ENCODE measurements around the gene CWH43.
"Not testable (repeated sequence)": the region's sequence is repeated elsewhere in the genome, so short reads cannot be mapped to it uniquely, and the experiment has no call there.

The CWH43 gene

DNA sequence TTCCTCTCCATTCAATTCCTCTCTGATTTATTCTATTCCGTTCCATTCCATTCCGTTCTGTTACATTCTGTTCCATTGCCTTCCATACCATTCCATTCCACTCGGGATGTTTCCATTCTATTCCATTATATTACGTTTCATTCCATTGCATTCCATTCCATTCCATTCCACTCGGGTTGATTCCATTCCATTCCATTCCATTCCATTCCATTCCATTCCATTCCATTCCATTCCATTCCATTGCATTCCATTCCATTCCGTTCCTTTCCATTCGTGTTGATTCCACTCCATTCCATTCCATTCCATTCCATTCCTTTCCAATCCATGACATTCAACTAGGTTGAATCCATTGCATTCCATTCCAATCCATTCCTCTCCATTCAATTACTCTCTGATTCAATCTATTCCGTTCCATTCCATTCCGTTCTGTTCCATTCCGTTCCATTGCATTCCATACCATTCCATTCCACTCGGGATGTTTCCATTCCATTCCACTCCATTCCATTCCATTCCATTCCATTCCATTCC lies 106.6 kb downstream of the CWH43 start:
- H3K4me3 ChIP-seq; H3K4me1 ChIP-seq; H3K9me3 ChIP-seq; H3K27me3 ChIP-seq (ENCODE audit: low read depth); in situ Hi-C loops (cut with MboI; ENCODE audit: low sequenced_read_pairs); H3K36me3 ChIP-seq (replicated peaks): not testable (repeated sequence)
- peak in 1 of 2 experiments; percentile 33 for DNase-seq (ENCODE audit: low spot score in 2 of 2)

DNA sequence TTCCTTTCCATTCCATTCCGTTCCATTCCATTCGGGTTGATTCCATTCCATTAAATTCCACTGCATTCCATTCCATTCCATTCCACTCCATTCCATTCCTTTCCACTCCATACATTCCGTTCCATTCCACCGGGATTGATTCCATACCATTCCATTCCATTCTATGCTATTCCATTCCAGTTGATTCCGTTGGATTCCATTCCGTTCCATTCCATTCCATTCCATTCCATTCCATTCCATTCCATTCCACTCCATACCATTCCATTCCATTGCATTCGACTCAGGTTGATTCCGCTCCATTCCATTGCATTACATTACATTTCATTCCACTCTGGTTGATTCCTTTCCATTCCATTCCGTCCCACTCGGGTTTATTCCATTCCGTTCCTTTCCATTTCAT lies 110.1 kb downstream of the CWH43 start:
- H3K4me3 ChIP-seq; H3K27me3 ChIP-seq (ENCODE audit: low read depth); DNase-seq (ENCODE audit: low spot score in 2 of 2); H3K9me3 ChIP-seq; H3K4me1 ChIP-seq; in situ Hi-C loops (cut with MboI; ENCODE audit: low sequenced_read_pairs); H3K36me3 ChIP-seq (replicated peaks): not testable (repeated sequence)

DNA sequence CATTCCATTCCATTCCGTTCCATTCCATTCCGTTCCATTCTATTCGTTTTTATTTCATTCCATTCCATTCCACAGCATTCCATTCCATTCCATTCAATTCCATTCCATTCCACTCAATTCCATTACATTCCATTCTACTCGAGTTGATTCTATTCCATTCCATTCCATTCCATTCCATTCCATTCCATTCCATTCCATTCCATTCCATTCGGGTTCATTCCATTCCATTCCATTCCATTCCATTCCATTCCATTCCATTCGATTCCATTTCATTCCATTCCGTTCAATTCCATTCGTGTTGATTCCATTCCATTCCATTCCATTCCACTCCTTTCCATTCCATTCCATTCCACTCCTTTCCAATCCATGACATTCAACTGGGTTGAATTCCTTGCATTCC lies 110.6 kb downstream of the CWH43 start:
- H3K27me3 ChIP-seq (ENCODE audit: low read depth); H3K4me1 ChIP-seq; H3K4me3 ChIP-seq; H3K36me3 ChIP-seq (replicated peaks); in situ Hi-C loops (cut with MboI; ENCODE audit: low sequenced_read_pairs); H3K9me3 ChIP-seq; DNase-seq (ENCODE audit: low spot score in 2 of 2): not testable (repeated sequence)

DNA sequence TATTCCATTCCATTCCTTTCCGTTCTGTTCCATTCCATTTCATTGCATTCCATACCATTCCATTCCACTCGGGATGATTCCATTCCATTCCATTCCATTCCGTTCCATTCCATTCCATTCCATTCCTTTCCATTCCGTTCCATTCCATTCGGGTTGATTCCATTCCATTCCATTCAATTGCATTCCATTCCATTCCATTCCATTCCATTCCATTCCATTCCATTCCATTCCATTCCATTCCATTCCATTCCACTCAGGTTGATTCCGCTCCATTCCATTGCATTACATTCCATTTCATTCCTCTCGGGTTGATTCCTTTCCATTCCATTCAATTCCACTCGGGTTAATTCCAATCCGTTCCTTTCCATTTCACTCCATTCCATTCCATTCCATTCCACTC lies 111.0 kb downstream of the CWH43 start:
- H3K27me3 ChIP-seq (ENCODE audit: low read depth); H3K36me3 ChIP-seq (replicated peaks); in situ Hi-C loops (cut with MboI; ENCODE audit: low sequenced_read_pairs); H3K4me1 ChIP-seq; H3K9me3 ChIP-seq; DNase-seq (ENCODE audit: low spot score in 2 of 2); H3K4me3 ChIP-seq: not testable (repeated sequence)

DNA sequence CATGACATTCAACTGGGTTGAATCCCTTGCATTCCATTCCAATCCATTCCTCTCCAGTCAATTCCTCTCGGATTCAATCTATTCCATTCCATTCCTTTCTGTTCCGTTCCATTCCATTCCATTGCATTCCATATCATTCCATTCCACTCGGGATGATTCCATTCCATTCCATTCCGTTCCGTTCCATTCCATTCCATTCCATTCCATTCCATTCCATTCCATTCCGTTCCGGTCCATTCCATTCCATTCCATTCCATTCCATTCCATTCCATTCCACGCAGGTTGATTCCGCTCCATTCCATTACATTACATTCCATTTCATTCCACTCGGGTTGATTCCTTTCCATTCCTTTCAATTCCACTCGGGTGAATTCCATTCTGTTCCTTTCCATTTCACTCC lies 111.4 kb downstream of the CWH43 start:
- H3K27me3 ChIP-seq (ENCODE audit: low read depth); DNase-seq (ENCODE audit: low spot score in 2 of 2); H3K9me3 ChIP-seq; in situ Hi-C loops (cut with MboI; ENCODE audit: low sequenced_read_pairs); H3K4me3 ChIP-seq; H3K4me1 ChIP-seq; H3K36me3 ChIP-seq (replicated peaks): not testable (repeated sequence)

DNA sequence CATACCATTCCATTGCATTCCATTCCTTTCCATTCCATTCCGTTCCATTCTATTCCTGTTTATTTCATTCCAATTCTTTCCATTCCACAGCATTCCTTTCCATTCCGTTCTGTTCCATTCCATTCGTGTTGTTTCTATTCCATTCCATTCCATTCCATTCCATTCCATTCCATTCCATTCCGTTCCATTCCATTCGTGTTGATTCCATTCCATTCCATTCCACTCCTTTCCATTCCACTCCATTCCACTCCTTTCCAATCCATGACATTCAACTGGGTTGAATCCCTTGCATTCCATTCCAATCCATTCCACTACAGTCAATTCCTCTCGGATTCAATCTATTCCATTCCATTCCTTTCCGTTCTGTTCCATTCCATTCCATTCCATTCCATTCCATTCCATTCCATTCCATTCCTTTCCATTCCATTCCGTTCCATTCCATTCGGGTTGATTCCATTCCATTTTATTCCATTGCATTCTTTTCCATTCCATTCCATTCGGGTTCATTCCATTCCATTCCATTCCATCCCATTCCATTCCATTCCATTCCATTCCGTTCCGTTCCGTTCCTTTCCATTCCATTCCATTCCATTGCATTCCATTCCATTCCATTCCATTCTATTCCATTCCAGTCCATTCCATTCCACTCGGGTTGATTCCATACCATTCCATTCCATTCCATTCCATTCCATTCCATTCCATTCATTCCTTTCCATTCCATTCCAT lies 112.1 kb downstream of the CWH43 start:
- H3K9me3 ChIP-seq; DNase-seq (ENCODE audit: low spot score in 2 of 2); H3K4me3 ChIP-seq; in situ Hi-C loops (cut with MboI; ENCODE audit: low sequenced_read_pairs); H3K4me1 ChIP-seq; H3K36me3 ChIP-seq (replicated peaks); H3K27me3 ChIP-seq (ENCODE audit: low read depth): not testable (repeated sequence)

DNA sequence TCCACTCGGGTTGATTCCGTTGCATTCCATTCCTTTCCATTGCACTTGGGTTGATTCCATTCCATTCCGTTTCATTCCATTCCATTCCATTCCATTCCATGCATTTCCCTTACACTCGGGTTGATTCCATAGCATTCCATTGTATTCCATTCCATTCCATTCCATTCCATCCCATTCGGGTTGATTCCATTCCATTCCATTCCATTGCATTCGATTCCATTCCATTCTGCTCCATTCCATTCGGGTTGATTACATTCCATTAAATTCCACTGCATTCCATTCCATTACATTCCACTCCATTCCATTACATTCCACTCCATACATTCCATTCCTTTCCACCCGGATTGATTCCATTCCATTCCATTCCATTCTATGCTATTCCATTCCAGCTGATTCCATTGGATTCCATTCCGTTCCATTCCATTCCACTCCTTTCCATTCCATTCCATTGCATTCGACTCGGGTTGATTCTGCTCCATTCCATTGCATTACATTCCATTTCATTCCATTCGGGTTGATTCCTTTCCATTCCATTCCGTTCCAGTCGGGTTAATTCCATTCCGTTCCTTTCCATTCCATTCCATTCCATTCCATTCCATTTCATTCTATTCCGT lies 113.9 kb downstream of the CWH43 start:
- in situ Hi-C loops (cut with MboI; ENCODE audit: low sequenced_read_pairs); H3K4me1 ChIP-seq: not testable (repeated sequence)

DNA sequence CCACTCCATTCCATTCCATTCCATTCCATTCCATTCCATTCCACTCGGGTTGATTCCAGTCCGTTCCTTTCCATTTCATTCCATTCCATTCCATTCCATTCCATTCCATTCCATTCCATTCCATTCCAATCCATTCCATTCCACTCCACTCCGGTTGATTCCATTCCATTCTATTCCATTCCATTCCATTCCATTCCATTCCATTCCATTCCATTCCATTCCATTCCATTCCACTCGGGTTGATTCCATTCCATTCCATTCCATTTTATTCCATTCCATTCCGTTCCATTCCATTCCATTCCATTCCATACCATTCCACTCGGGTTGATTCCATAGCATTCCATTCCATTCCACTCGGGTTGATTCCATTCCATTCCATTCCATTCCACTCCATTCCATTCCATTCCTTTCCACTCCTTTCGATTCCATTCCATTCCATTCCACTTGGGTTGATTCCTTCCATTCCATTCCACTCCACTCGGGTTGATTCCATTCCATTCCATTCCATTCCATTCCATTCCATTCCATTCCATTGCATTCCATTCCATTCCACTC lies 116.3 kb downstream of the CWH43 start:
- in situ Hi-C loops (cut with MboI; ENCODE audit: low sequenced_read_pairs); H3K9me3 ChIP-seq; H3K4me3 ChIP-seq; H3K36me3 ChIP-seq (replicated peaks); H3K27me3 ChIP-seq (ENCODE audit: low read depth); H3K4me1 ChIP-seq; DNase-seq (ENCODE audit: low spot score in 2 of 2): not testable (repeated sequence)

More for the DNA sequence above, 113.9 kb downstream of the CWH43 start:
- H3K9me3 ChIP-seq; H3K27me3 ChIP-seq (ENCODE audit: low read depth); DNase-seq (ENCODE audit: low spot score in 2 of 2); H3K4me3 ChIP-seq; H3K36me3 ChIP-seq (replicated peaks): not testable (repeated sequence)

DNA sequence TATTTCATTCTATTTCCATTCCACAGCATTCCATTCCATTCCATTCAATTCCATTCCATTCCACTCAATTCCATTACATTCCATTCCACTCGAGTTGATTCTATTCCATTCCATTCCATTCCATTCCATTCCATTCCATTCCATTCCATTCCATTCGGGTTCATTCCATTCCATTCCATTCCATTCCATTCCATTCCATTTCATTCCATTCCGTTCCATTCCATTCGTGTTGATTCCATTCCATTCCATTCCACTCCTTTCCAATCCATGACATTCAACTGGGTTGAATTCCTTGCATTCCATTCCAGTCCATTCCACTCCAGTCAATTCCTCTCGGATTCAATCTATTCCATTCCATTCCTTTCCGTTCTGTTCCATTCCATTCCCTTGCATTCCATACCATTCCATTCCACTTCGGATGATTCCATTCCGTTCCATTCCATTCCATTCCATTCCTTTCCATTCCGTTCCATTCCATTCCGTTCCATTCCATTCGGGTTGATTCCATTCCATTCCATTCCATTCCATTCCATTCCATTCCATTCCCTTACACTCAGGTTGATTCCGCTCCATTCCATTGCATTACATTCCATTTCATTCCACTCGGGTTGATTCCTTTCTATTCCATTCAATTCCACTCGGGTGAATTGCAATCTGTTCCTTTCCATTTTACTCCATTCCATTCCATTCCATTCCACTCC lies 117.5 kb downstream of the CWH43 start:
- H3K36me3 ChIP-seq (replicated peaks); DNase-seq (ENCODE audit: low spot score in 2 of 2); H3K4me3 ChIP-seq; H3K27me3 ChIP-seq (ENCODE audit: low read depth); in situ Hi-C loops (cut with MboI; ENCODE audit: low sequenced_read_pairs); H3K9me3 ChIP-seq; H3K4me1 ChIP-seq: not testable (repeated sequence)

DNA sequence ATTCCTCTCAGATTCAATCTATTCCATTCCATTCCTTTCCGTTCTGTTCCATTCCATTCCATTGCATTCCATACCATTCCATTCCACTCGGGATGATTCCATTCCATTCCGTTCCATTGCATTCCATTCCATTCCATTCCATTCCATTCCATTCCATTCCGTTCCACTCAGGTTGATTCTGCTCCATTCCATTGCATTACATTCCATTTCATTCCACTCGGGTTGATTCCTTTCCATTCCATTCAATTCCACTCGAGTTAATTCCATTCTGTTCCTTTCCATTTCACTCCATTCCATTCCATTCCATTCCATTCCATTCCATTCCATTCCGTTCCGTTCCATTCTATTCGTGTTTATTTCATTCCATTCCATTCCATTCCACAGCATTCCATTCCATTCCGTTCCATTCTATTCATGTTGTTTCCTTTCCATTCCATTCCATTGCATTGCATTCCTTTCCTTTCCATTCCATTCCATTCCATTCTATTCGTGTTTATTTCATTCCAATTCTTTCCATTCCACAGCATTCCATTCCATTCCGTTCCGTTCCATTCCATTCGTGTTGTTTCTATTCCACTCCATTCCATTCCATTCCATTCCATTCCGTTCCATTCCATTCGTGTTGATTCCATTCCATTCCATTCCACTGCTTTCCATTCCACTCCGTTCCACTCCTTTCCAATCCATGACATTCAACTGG lies 118.3 kb downstream of the CWH43 start:
- H3K36me3 ChIP-seq (replicated peaks); H3K9me3 ChIP-seq; in situ Hi-C loops (cut with MboI; ENCODE audit: low sequenced_read_pairs); H3K4me1 ChIP-seq; H3K4me3 ChIP-seq; DNase-seq (ENCODE audit: low spot score in 2 of 2); H3K27me3 ChIP-seq (ENCODE audit: low read depth): not testable (repeated sequence)

DNA sequence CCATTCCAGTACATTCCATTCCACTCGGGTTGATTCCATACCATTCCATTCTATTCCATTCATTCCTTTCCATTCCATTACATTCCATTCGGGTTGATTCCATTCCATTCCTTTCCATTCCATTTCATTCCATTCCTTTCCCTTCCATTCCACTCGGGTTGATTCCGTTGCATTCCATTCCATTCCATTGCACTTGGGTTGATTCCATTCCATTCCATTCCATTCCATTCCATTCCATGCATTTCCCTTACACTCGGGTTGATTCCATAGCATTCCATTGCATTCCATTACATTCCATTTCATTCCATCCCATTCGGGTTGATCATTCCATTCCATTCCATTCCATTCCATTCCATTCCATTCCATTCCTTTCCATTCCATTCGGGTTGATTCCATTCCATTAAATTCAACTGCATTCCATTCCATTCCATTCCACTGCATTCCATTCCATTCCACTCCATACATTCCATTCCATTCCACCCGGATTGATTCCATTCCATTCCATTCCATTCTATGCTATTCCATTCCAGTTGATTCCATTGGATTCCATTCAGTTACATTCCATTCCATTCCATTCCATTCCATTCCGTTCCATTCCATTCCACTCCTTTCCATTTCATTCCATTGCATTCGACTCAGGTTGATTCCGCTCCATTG lies 119.3 kb downstream of the CWH43 start:
- DNase-seq (ENCODE audit: low spot score in 2 of 2): peak in 1 of 2 experiments; percentile 4
- H3K4me1 ChIP-seq; H3K36me3 ChIP-seq (replicated peaks); H3K9me3 ChIP-seq; H3K4me3 ChIP-seq; H3K27me3 ChIP-seq (ENCODE audit: low read depth); in situ Hi-C loops (cut with MboI; ENCODE audit: low sequenced_read_pairs): not testable (repeated sequence)

DNA sequence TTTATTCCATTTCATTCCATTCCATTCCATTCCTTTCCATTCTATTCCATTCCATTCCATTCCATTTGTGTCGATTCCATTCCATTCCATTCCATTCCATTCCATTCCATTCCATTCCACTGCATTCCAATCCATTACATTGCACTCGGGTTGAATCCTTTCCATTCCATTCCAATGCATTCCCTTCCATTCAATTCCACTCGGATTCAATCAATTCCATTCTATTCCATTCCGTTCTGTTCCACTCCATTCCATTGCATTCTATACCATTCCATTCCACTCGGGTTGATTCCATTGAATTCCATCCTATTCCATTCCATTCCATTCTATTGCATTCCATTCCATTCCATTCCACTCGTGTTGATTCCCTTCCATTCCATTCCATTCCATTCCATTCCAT lies 121.2 kb downstream of the CWH43 start:
- H3K4me1 ChIP-seq; in situ Hi-C loops (cut with MboI; ENCODE audit: low sequenced_read_pairs); H3K9me3 ChIP-seq; H3K36me3 ChIP-seq (replicated peaks); H3K4me3 ChIP-seq; H3K27me3 ChIP-seq (ENCODE audit: low read depth): not testable (repeated sequence)
- peak in 1 of 2 experiments; percentile 59 for DNase-seq (ENCODE audit: low spot score in 2 of 2)

DNA sequence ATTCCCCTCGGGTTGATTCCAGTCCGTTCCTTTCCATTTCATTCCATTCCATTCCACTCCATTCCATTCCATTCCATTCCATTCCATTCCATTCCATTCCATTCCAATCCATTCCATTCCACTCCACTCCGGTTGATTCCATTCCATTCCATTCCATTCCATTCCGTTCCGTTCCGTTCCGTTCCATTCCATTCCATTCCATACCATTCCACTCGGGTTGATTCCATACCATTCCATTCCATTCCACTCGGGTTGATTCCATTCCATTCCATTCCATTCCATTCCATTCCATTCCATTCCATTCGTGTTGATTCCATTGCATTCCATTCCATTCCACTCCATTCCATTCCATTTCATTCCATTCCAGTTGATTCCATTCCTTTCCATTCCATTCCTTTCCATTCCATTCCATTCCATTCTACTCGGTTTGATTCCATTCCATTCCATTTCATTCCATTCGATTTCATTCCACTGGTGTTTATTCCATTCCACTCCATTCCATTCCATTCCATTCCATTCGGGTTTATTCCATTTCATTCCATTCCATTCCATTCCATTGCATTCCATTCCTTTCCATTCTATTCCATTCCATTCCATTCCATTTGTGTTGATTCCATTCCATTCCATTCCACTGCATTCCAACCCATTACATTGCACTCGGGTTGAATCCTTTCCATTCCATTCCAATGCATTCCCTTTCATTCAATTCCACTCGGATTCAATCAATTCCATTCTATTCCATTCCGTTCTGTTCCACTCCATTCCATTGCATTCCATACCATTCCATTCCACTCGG lies 122.3 kb downstream of the CWH43 start:
- in situ Hi-C loops (cut with MboI; ENCODE audit: low sequenced_read_pairs); H3K27me3 ChIP-seq (ENCODE audit: low read depth); DNase-seq (ENCODE audit: low spot score in 2 of 2); H3K9me3 ChIP-seq; H3K4me1 ChIP-seq; H3K4me3 ChIP-seq; H3K36me3 ChIP-seq (replicated peaks): not testable (repeated sequence)

All from HAP-1 (cell line).